Nephron (organoid): Measurements from ENCODE around the gene VSTM2A.
"Not testable (repeated sequence)": the region's sequence is repeated elsewhere in the genome, so short reads cannot be mapped to it uniquely, and the experiment has no call there.

Experiments
- H3K27ac Mint-ChIP-seq, 3 experiments: 2 replicates each; pipeline ENCODE4 v1.8.0; 2020; ENCODE audit warnings: mixed read lengths in 3 of 3, mild to moderate bottlenecking in 2 of 3, moderate library complexity in 1 of 3
- H3K27me3 Mint-ChIP-seq: 2 replicates; pipeline ENCODE4 v1.8.0; 2021; ENCODE audit warnings: low read depth, mild to moderate bottlenecking, moderate library complexity, mixed read lengths
- H3K36me3 Mint-ChIP-seq: 2 replicates; pipeline ENCODE4 v1.8.0; 2020; ENCODE audit warnings: low read depth, mixed read lengths
- H3K4me1 Mint-ChIP-seq: 2 replicates; pipeline ENCODE4 v1.8.0; 2020; ENCODE audit warnings: mixed read lengths
- H3K4me3 Mint-ChIP-seq, 3 experiments: 2 replicates each; pipeline ENCODE4 v1.8.0; 2020; ENCODE audit warnings: mild to moderate bottlenecking in 3 of 3, mixed read lengths in 3 of 3, moderate library complexity in 2 of 3
- H3K9me3 Mint-ChIP-seq: 2 replicates; pipeline ENCODE4 v1.8.0; 2020; ENCODE audit warnings: mixed read lengths
- CTCF ChIP-seq, 3 experiments: fragments of 200-600 bp; sonication (generic); IDR thresholded peaks; one replicate each; pipeline ENCODE4 v1.5.0; 2021; ENCODE audit warnings: antibody characterized with exemption in 3 of 3; ENCODE audit not compliant: unreplicated experiment in 3 of 3

VSTM2A gene

GRCh38 chr7:54541669-54542625 is at the start of gene VSTM2A:
Gene VSTM2A, plus strand, starts transcription at chr7:54542375. Its CDS starts 356 bp downstream, at chr7:54542731.
- Mint-ChIP-seq H3K9me3 (peaks cover 5% of the 10 kb centered on the region), H3K4me1 (peaks cover 21% of the 10 kb centered on the region), H3K27me3 (peaks cover 77% of the 10 kb centered on the region), H3K36me3 (no peaks in the 10 kb centered on the region), H3K27ac (no peak within 1 kb of the TSS), H3K4me3 (peak within 1 kb of the TSS; percentile 72 to 81 (median 78))
- peak; percentile 4 to 32 (median 22) for TF ChIP-seq CTCF (IDR thresholded peaks at IDR 0.05; ENCODE audit: unreplicated experiment in 3 of 3)

- not testable (repeated sequence) for H3K4me3 Mint-ChIP-seq, H3K36me3 Mint-ChIP-seq, H3K27me3 Mint-ChIP-seq, H3K4me1 Mint-ChIP-seq, H3K27ac Mint-ChIP-seq
- H3K9me3 Mint-ChIP-seq, result peaks cover 13% of the 10 kb centered on the region
Observed at GRCh38 chr7:54504531-54504930, 37.6 kb upstream of the VSTM2A start.

GRCh38 chr7:54529568-54529967 is 12.6 kb upstream of the VSTM2A start:
- no peaks in the 10 kb centered on the region for H3K27me3 Mint-ChIP-seq
- peaks cover 6% of the 10 kb centered on the region for H3K4me1 Mint-ChIP-seq
- no peak overlapping the region for H3K4me3 Mint-ChIP-seq
- no peak overlapping the region for H3K27ac Mint-ChIP-seq
- no peaks in the 10 kb centered on the region for H3K36me3 Mint-ChIP-seq
- H3K9me3 Mint-ChIP-seq, result peaks cover 4% of the 10 kb centered on the region
- no peak for TF ChIP-seq CTCF (IDR thresholded peaks at IDR 0.05; ENCODE audit: unreplicated experiment in 3 of 3)

GRCh38 chr7:54538122-54538521 is 4.1 kb upstream of the VSTM2A start:
- peaks cover 2% of the 10 kb centered on the region for H3K9me3 Mint-ChIP-seq

GRCh38 chr7:54543051-54543488 is 895 bp downstream of the VSTM2A start:
- peaks cover 21% of the 10 kb centered on the region for H3K4me1 Mint-ChIP-seq
- H3K9me3 Mint-ChIP-seq, result peaks cover 5% of the 10 kb centered on the region
- no peak overlapping the region for H3K27ac Mint-ChIP-seq
- no peaks in the 10 kb centered on the region for H3K36me3 Mint-ChIP-seq
- no peak for TF ChIP-seq CTCF (IDR thresholded peaks at IDR 0.05; ENCODE audit: unreplicated experiment in 3 of 3)
- peak overlapping the region; percentile 59 to 78 (median 71) for H3K4me3 Mint-ChIP-seq
- peaks cover 88% of the 10 kb centered on the region for H3K27me3 Mint-ChIP-seq

More at GRCh38 chr7:54538122-54538521, 4.1 kb upstream of the VSTM2A start:
- no peak overlapping the region for H3K4me3 Mint-ChIP-seq
- no peaks in the 10 kb centered on the region for H3K36me3 Mint-ChIP-seq
- no peak overlapping the region for H3K27ac Mint-ChIP-seq
- TF ChIP-seq CTCF (IDR thresholded peaks at IDR 0.05; ENCODE audit: unreplicated experiment in 3 of 3), result no peak
- H3K4me1 Mint-ChIP-seq, result peaks cover 17% of the 10 kb centered on the region
- H3K27me3 Mint-ChIP-seq, result peaks cover 48% of the 10 kb centered on the region

- no peak for TF ChIP-seq CTCF (IDR thresholded peaks at IDR 0.05; ENCODE audit: unreplicated experiment in 3 of 3)
Observed at GRCh38 chr7:54544149-54544526, 2.0 kb downstream of the VSTM2A start.

More at GRCh38 chr7:54544149-54544526, 2.0 kb downstream of the VSTM2A start:
- H3K27ac Mint-ChIP-seq, result no peak overlapping the region
- H3K4me3 Mint-ChIP-seq, result peak overlapping the region; percentile 5 to 46 (median 37)
- peaks cover 86% of the 10 kb centered on the region for H3K27me3 Mint-ChIP-seq
- peaks cover 21% of the 10 kb centered on the region for H3K4me1 Mint-ChIP-seq
- H3K9me3 Mint-ChIP-seq, result peaks cover 5% of the 10 kb centered on the region
- H3K36me3 Mint-ChIP-seq, result no peaks in the 10 kb centered on the region
